Activated CD4-positive, alpha-beta T cell treated with anti-CD3 and anti-CD28 coated beads, Interleukin-2, amount 10 ng/mL, durations not matched to agents 7 days and 5 days (primary cell): ENCODE measurements around the gene CCDC80. TPM values are rescaled to one million over a fixed set of nuclear protein-coding genes. Genes with fewer than 3 reads are reported as not detected.

Experiments
- CTCF ChIA-PET: fragments of 350-600 bp; sonication (Branson Sonifier 250); formaldehyde crosslinking; loops from one replicate; lab custom pipeline; 2021; ENCODE audit warnings: antibody characterized with exemption; lab: Charles Lee
- POLR2A ChIA-PET: fragments of 350-600 bp; sonication (Branson Sonifier 250); formaldehyde crosslinking; loops from one replicate; lab custom pipeline; 2021; ENCODE audit warnings: antibody characterized with exemption; lab: Charles Lee
- DNase-seq: peaks from one replicate; pipeline ENCODE4 v3.0.0-alpha.2; 2020
- H3K27ac Mint-ChIP-seq: one replicate; pipeline ENCODE4 v1.8.0; 2021; ENCODE audit warnings: mild to moderate bottlenecking, moderate library complexity, mixed read lengths
- H3K27me3 Mint-ChIP-seq: one replicate; pipeline ENCODE4 v1.8.0; 2021; ENCODE audit warnings: mixed read lengths
- H3K36me3 Mint-ChIP-seq: one replicate; pipeline ENCODE4 v1.8.0; 2021; ENCODE audit warnings: low read depth, mixed read lengths
- H3K4me1 Mint-ChIP-seq: one replicate; pipeline ENCODE4 v1.8.0; 2021; ENCODE audit warnings: mixed read lengths
- H3K4me3 Mint-ChIP-seq: one replicate; pipeline ENCODE4 v1.8.0; 2021; ENCODE audit warnings: mild to moderate bottlenecking, moderate library complexity, mixed read lengths
- H3K9me3 Mint-ChIP-seq: one replicate; pipeline ENCODE4 v1.8.0; 2021; ENCODE audit warnings: mixed read lengths
- total RNA-seq, 2 experiments: library from RNA; stranded (reverse); gene quantifications; one replicate each; pipeline ENCODE4 v1.2.3, GENCODE V29; 2021

CCDC80 gene
- total RNA-seq, 2 experiments from 2014 or later = not detected

GRCh38 chr3:112653881-112654300 lies 12.9 kb upstream of the CCDC80 start:
- no peak overlapping the region for H3K27ac Mint-ChIP-seq
- H3K4me3 Mint-ChIP-seq = no peak overlapping the region
- H3K4me1 Mint-ChIP-seq = peaks cover 17% of the 10 kb centered on the region
- H3K27me3 Mint-ChIP-seq = peaks cover 5% of the 10 kb centered on the region
- H3K9me3 Mint-ChIP-seq = peaks cover 3% of the 10 kb centered on the region
- H3K36me3 Mint-ChIP-seq = peaks cover 3% of the 10 kb centered on the region
- CTCF ChIA-PET = interaction anchor here (1.0 kb wide), 1 partner anchor 311 kb away, joined by 3 read pairs; no protein-coding TSS in a partner anchor
- DNase-seq = no peak
- POLR2A ChIA-PET = no interaction called here

DNA sequence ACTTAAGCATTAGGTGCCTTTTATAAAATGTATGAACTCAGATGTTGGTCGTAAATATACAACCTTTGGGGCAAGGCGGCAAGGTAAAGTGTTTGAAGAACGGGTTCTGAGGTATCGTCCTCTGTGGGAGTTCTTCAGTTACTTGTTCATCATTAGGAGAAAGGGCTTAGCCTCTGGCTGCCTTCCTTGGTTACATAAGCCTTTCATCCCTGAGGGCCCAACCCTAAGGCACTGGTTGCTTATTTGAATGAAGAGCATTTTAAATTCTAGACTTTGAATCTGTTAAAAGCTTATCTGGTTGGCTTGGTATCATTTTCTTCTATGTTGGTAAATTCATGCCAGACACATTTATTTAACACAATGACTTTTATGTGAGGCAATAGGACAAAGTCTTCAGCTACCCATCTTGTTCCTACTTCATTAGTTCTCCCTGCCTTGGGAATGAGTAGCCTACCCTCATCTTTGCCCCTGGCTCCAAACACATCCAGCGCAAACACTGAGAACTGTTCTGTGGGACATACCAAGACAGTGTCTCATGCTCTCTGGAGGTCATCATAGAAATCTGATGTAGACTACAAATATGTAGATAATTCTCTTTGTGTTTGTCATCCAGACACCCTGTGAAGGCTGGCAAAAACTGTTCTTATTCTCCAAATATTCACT lies 12.4 kb upstream of the CCDC80 start:
- Mint-ChIP-seq H3K4me1 (peaks cover 20% of the 10 kb centered on the region), H3K9me3 (peaks cover 4% of the 10 kb centered on the region), H3K4me3 (no peak overlapping the region), H3K27me3 (peaks cover 5% of the 10 kb centered on the region), H3K36me3 (peaks cover 1% of the 10 kb centered on the region), H3K27ac (no peak overlapping the region)
- CTCF ChIA-PET = interaction anchor here (1.0 to 2.6 kb wide), 4 partner anchors 11 to 81 kb away, joined by 3 to 12 read pairs (median 3); no protein-coding TSS in a partner anchor
- POLR2A ChIA-PET = no interaction called here
- DNase-seq = no peak

- Mint-ChIP-seq H3K36me3 (no peaks in the 10 kb centered on the region), H3K4me3 (no peak overlapping the region), H3K4me1 (peaks cover 23% of the 10 kb centered on the region), H3K9me3 (peaks cover 2% of the 10 kb centered on the region), H3K27me3 (peaks cover 5% of the 10 kb centered on the region), H3K27ac (no peak overlapping the region)
- no peak for DNase-seq
- ChIA-PET CTCF (interaction anchor here (0.6 to 2.6 kb wide), 3 partner anchors 9 to 1249 kb away, joined by 3 to 12 read pairs (median 7); no protein-coding TSS in a partner anchor), POLR2A (no interaction called here)
These were observed 10.6 kb upstream of the CCDC80 start for GRCh38 chr3:112651516-112651915.

DNA sequence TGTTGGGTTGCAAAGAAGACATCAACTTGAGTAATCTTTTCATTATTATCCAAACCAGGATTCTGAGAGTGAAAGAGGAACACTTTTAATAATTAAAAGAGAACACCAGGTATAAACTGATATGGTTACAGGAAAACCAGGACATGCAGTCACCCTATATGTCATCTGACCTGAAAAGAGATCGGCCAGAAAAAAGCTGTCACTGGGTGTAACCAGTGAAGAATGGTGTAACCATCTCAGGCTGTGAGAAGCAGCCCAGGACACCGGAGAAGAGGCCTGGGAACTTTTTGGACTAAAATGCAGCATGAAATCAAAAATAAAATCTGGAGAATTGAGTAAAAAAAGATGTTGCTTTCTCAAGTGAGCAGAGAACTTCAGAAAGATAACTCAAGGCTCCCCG lies 10.1 kb upstream of the CCDC80 start:
- H3K9me3 Mint-ChIP-seq = peaks cover 2% of the 10 kb centered on the region
- H3K4me3 Mint-ChIP-seq = no peak overlapping the region
- H3K27me3 Mint-ChIP-seq = peaks cover 5% of the 10 kb centered on the region
- POLR2A ChIA-PET = no interaction called here
- no peak for DNase-seq
- CTCF ChIA-PET = interaction anchor here (1.2 to 2.6 kb wide), 3 partner anchors 9 to 368 kb away, joined by 4 to 12 read pairs (median 7); a partner anchor contains a TSS
- peaks cover 23% of the 10 kb centered on the region for H3K4me1 Mint-ChIP-seq
- H3K36me3 Mint-ChIP-seq = no peaks in the 10 kb centered on the region
- no peak overlapping the region for H3K27ac Mint-ChIP-seq

GRCh38 chr3:112650482-112650881 lies 9.5 kb upstream of the CCDC80 start:
- Mint-ChIP-seq H3K27ac (no peak overlapping the region), H3K4me3 (no peak overlapping the region), H3K9me3 (peaks cover 2% of the 10 kb centered on the region), H3K27me3 (peaks cover 5% of the 10 kb centered on the region), H3K36me3 (no peaks in the 10 kb centered on the region), H3K4me1 (peaks cover 22% of the 10 kb centered on the region)
- POLR2A ChIA-PET = no interaction called here
- CTCF ChIA-PET = interaction anchor here (1.2 to 1.5 kb wide), 2 partner anchors 84 to 369 kb away, joined by 4 to 7 read pairs; a partner anchor contains a TSS
- no peak for DNase-seq

DNA sequence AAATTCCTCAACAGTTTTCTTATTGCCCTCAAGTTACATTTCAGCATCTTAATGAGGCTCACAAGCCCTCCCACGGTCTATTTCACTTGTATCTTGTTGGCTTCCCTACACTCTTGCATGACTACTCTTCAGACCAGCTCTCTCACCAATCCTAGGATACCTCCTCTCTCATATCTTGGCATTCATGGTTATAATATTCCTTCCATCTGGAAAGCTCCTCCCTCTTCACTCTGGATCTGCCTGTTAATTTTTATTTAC lies 8.5 kb upstream of the CCDC80 start:
- peaks cover 2% of the 10 kb centered on the region for H3K9me3 Mint-ChIP-seq
- H3K27me3 Mint-ChIP-seq = peaks cover 3% of the 10 kb centered on the region
- ChIA-PET POLR2A (no interaction called here), CTCF (no interaction called here)
- H3K4me3 Mint-ChIP-seq = no peak overlapping the region
- no peak for DNase-seq
- no peaks in the 10 kb centered on the region for H3K36me3 Mint-ChIP-seq
- H3K27ac Mint-ChIP-seq = no peak overlapping the region
- peaks cover 18% of the 10 kb centered on the region for H3K4me1 Mint-ChIP-seq

GRCh38 chr3:112647122-112647521 lies 6.2 kb upstream of the CCDC80 start:
- ChIA-PET POLR2A (no interaction called here), CTCF (interaction anchor here (0.8 to 1.1 kb wide), 3 partner anchors 22 to 88 kb away, joined by 3 to 4 read pairs (median 3); no protein-coding TSS in a partner anchor)
- H3K4me1 Mint-ChIP-seq = peaks cover 37% of the 10 kb centered on the region
- H3K9me3 Mint-ChIP-seq = peaks cover 2% of the 10 kb centered on the region
- H3K36me3 Mint-ChIP-seq = no peaks in the 10 kb centered on the region
- peaks cover 4% of the 10 kb centered on the region for H3K27me3 Mint-ChIP-seq
- no peak overlapping the region for H3K27ac Mint-ChIP-seq
- no peak overlapping the region for H3K4me3 Mint-ChIP-seq
- no peak for DNase-seq

DNA sequence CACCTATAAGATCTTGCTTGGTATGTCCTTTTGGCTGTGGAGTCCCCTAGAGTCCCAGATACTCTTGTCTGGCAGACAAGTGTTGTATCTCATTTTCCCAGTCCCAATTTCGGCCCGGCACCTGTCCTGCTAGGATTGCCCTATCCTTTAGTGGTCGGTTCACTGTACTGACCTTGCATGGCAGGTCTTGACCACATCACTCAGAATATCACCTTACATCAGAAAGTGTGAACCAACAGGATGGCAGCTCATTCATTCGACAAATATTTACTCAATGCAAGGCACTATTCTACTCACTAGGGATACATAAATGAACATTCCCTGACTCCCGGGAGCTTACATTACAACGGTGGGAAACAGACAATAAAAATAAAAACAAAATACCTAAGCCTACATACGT lies 5.7 kb upstream of the CCDC80 start:
- peaks cover 2% of the 10 kb centered on the region for H3K9me3 Mint-ChIP-seq
- no peaks in the 10 kb centered on the region for H3K36me3 Mint-ChIP-seq
- CTCF ChIA-PET = interaction anchor here (0.8 kb wide), 1 partner anchor 88 kb away, joined by 3 read pairs; no protein-coding TSS in a partner anchor
- no peak for DNase-seq
- H3K4me3 Mint-ChIP-seq = no peak overlapping the region
- POLR2A ChIA-PET = no interaction called here
- peaks cover 37% of the 10 kb centered on the region for H3K4me1 Mint-ChIP-seq
- peaks cover 4% of the 10 kb centered on the region for H3K27me3 Mint-ChIP-seq
- no peak overlapping the region for H3K27ac Mint-ChIP-seq

DNA sequence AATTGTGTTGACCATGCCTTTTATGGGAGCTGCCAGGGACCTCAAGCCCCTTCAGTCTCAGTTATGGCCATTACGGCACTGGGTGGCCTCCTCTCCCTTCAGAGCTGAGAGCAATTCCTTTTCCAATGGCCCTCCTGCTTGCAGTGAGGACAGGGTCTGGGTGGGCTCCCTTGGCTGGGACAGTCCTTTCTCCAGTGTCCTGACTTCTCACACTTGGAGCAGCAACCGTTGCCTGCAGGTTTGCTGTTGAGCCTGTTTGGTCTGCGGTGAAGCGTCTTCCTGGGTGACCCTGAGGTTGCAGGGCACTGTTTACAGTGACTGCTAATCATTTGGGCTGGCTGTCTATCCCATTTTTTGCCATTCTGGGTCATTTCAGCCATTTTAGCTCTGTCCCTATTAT lies 3.5 kb upstream of the CCDC80 start:
- Mint-ChIP-seq H3K36me3 (no peaks in the 10 kb centered on the region), H3K4me3 (no peak overlapping the region), H3K4me1 (peaks cover 33% of the 10 kb centered on the region), H3K27me3 (peaks cover 4% of the 10 kb centered on the region), H3K27ac (no peak overlapping the region), H3K9me3 (peaks cover 2% of the 10 kb centered on the region)
- DNase-seq = no peak
- CTCF ChIA-PET = interaction anchor here (1.2 to 5.0 kb wide), 3 partner anchors 11 to 346 kb away, joined by 3 to 28 read pairs (median 4); partner anchors contain the start of gene GTPBP8
- POLR2A ChIA-PET = no interaction called here

- Mint-ChIP-seq H3K4me1 (peaks cover 26% of the 10 kb centered on the region), H3K36me3 (no peaks in the 10 kb centered on the region), H3K9me3 (peaks cover under 1% of the 10 kb centered on the region), H3K27me3 (peaks cover 4% of the 10 kb centered on the region), H3K4me3 (no peak overlapping the region), H3K27ac (peak overlapping the region; percentile 25)
- no peak for DNase-seq
- ChIA-PET POLR2A (no interaction called here), CTCF (interaction anchor here (0.6 to 5.0 kb wide), 19 partner anchors 9 to 404 kb away, joined by 3 to 28 read pairs (median 7); partner anchors contain the start of genes GTPBP8 and SLC9C1)
These were observed 2.8 kb upstream of the CCDC80 start for GRCh38 chr3:112643621-112644240.

DNA sequence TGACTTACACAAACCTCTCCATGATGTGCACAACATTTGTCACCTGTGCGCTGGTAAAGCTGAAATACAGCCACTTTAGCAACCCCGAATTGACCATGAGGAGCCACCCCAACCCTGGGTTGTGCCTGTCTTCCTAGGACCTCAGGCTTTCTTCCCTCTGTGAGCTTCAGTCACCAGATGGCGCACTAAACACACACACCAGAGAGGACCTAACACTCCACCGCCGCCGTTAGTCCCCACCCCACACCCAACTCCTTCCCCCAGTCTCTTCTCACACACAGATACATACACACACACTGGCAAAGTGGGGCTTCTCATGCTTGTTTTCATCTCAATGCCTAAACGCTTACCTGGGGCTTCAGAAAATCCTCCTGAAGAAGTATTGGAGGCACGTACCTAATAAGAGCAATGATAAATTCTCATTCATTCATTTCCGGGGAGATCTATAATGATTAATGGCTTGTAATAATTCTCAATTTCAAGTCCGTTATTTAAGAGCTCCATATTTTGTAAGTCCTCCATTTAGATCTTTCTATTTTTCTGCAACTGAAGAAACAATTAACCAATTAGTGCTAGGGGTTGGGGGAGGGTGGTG lies 2.1 kb upstream of the CCDC80 start:
- POLR2A ChIA-PET = no interaction called here
- H3K27me3 Mint-ChIP-seq = peaks cover 4% of the 10 kb centered on the region
- H3K4me1 Mint-ChIP-seq = peaks cover 21% of the 10 kb centered on the region
- peak overlapping the region; percentile 25 for H3K4me3 Mint-ChIP-seq
- H3K9me3 Mint-ChIP-seq = no peaks in the 10 kb centered on the region
- DNase-seq = peak; percentile 89
- H3K36me3 Mint-ChIP-seq = no peaks in the 10 kb centered on the region
- CTCF ChIA-PET = interaction anchor here (0.6 to 5.0 kb wide), 36 partner anchors 9 to 394 kb away, joined by 3 to 28 read pairs (median 4); partner anchors contain the start of genes CD200R1, CD200R1L, GTPBP8 and SLC9C1
- H3K27ac Mint-ChIP-seq = peak overlapping the region; percentile 62

DNA sequence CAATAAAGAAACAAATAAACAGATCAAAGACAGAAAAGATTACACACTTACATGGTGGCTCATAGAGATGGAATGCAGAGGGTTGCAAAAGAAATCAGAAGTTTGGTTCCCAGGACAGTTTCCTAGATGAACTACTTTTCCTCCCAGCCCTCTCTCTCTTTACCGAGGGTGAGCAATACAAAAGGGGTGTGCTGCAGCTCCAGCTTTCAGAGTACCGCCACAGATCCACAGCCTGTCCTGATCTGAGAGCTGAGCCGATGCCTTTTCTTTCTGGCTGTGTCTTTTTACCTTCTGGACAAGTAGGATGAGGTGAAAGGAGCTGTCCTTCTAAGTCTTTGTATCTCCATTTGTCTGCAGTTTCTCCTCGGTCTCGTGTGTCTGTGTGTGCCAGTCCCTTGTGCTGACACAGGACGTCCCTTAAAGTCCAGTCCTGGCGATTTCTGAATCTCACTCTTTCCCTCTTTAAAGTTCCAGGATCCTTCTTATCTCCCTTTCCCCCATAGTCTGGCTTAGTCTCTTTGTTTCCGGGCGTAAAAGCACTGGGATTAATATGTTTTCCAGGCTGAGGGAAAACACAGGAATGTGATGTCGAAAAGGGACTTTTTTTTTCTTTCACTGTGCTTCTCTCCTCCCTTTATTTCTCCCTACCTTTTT lies 540 bp downstream of the CCDC80 start:
- CTCF ChIA-PET = interaction anchor here (1.3 kb wide), 1 partner anchor 366 kb away, joined by 3 read pairs; no protein-coding TSS in a partner anchor
- Mint-ChIP-seq H3K4me3 (no peak overlapping the region), H3K27ac (no peak overlapping the region)

More for the DNA sequence above, 540 bp downstream of the CCDC80 start:
- peaks cover 6% of the 10 kb centered on the region for H3K27me3 Mint-ChIP-seq
- DNase-seq = no peak
- H3K9me3 Mint-ChIP-seq = no peaks in the 10 kb centered on the region
- peaks cover 21% of the 10 kb centered on the region for H3K4me1 Mint-ChIP-seq
- H3K36me3 Mint-ChIP-seq = no peaks in the 10 kb centered on the region
- POLR2A ChIA-PET = no interaction called here
